ENCODE results near the gene SLC35F5. TPM values are rescaled to one million over a fixed set of nuclear protein-coding genes. Genes with fewer than 3 reads are reported as not detected.
"Not testable (repeated sequence)": the region's sequence is repeated elsewhere in the genome, so short reads cannot be mapped to it uniquely, and the experiment has no call there.

The SLC35F5 gene
- polyA plus RNA-seq, 1 experiment, result 52.4 TPM

- H3K27me3 ChIP-seq (ENCODE audit: control insufficient read depth, insufficient read depth, low read length), result no peaks in the 10 kb centered on the region
- no peak for TF ChIP-seq CTCF (IDR thresholded peaks at IDR 0.05; ENCODE audit: insufficient read depth, low read depth, low read length)
- DNase-seq (ENCODE audit: low read depth), result no peak
- ChIA-PET POLR2A (no interaction called here), CTCF (no interaction called here)
- no peak overlapping the region for H3K4me3 ChIP-seq (ENCODE audit: low read depth, low read length)
- H3K36me3 ChIP-seq (ENCODE audit: control insufficient read depth, insufficient read depth, low read length), result no peaks in the 10 kb centered on the region
Measured at GRCh38 chr2:113694438-113694837, 62.0 kb downstream of the SLC35F5 start.

DNA sequence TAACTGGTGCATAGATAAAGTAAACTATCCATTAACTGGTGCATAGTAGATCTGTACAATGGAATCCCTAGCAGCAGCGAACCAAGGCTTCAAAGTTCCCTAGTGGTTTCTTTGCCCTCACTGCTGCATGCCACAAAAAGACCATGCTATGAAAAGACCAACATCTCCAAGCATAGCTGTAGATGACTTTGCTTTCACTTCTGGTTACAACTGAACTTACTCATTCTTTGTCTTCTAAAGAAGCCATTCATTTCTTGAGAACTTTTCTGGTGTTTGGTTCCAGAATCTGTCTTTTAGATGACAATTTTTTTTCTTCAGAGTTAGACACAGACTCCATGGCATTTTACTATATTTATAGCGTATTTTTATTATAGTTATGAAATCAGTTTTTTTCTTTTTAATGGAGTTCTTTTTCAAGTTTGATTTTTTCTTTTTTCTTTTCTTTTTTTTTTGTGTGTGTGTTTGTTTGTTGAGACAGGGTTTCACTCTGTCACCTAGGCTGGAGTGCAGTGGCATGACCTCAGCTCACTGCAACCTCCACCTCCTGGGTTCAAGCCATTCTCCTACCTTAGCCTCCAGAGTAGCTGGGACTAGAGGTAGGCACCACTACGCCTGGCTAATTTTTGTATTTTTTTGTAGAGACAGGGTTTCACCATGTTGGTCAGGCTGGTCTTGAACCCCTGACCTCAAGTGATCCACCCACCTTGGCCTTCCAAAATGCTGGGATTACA lies 63.6 kb downstream of the SLC35F5 start:
- no peak overlapping the region for H3K4me3 ChIP-seq (ENCODE audit: low read depth, low read length)
- DNase-seq (ENCODE audit: low read depth), result no peak
- no peak for TF ChIP-seq CTCF (IDR thresholded peaks at IDR 0.05; ENCODE audit: insufficient read depth, low read depth, low read length)
- H3K27me3 ChIP-seq (ENCODE audit: control insufficient read depth, insufficient read depth, low read length), result no peaks in the 10 kb centered on the region
- no peaks in the 10 kb centered on the region for H3K36me3 ChIP-seq (ENCODE audit: control insufficient read depth, insufficient read depth, low read length)
- ChIA-PET CTCF (interaction anchor here (1.5 kb wide), 1 partner anchor 9 kb away, joined by 5 read pairs; no protein-coding TSS in a partner anchor), POLR2A (interaction anchor here (0.7 kb wide), 1 partner anchor 204 kb away, joined by 3 read pairs; no protein-coding TSS in a partner anchor)

DNA sequence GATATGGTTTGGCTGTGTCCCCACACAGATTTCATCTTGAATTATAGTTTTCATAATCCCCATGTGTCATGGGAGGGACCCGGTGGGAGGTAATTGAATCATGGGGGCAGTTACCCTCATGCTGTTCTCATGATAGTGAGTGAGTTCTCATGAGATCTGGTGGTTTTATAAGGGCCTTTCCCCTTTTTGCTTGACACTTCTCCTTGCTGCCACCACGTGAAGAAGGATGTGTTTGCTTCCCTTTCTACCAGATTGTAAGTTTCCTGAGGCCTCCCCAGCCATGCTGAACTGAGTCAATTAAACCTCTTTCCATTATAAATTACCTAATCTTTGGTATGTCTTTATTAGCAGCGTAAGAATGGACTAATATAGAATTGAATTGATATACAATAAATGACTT lies 65.6 kb downstream of the SLC35F5 start:
- H3K4me3 ChIP-seq (ENCODE audit: low read depth, low read length); DNase-seq (ENCODE audit: low read depth); POLR2A ChIA-PET; H3K27me3 ChIP-seq (ENCODE audit: control insufficient read depth, insufficient read depth, low read length); H3K36me3 ChIP-seq (ENCODE audit: control insufficient read depth, insufficient read depth, low read length); CTCF ChIA-PET: not testable (repeated sequence)

GRCh38 chr2:113686537-113686936 lies 69.9 kb downstream of the SLC35F5 start:
- ChIA-PET POLR2A (no interaction called here), CTCF (interaction anchor here (0.6 to 1.1 kb wide), 2 partner anchors 10 to 701 kb away, joined by 3 read pairs; no protein-coding TSS in a partner anchor)
- TF ChIP-seq CTCF (IDR thresholded peaks at IDR 0.05; ENCODE audit: insufficient read depth, low read depth, low read length), result no peak
- DNase-seq (ENCODE audit: low read depth), result no peak
- Histone ChIP-seq H3K36me3 (ENCODE audit: control insufficient read depth, insufficient read depth, low read length) (no peaks in the 10 kb centered on the region), H3K27me3 (ENCODE audit: control insufficient read depth, insufficient read depth, low read length) (no peaks in the 10 kb centered on the region), H3K4me3 (ENCODE audit: low read depth, low read length) (no peak overlapping the region)

GRCh38 chr2:113685471-113685870 lies 71.0 kb downstream of the SLC35F5 start:
- ChIA-PET POLR2A (no interaction called here), CTCF (no interaction called here)
- TF ChIP-seq CTCF (IDR thresholded peaks at IDR 0.05; ENCODE audit: insufficient read depth, low read depth, low read length), result no peak
- H3K36me3 ChIP-seq (ENCODE audit: control insufficient read depth, insufficient read depth, low read length), result no peaks in the 10 kb centered on the region
- H3K27me3 ChIP-seq (ENCODE audit: control insufficient read depth, insufficient read depth, low read length), result no peaks in the 10 kb centered on the region
- no peak for DNase-seq (ENCODE audit: low read depth)
- H3K4me3 ChIP-seq (ENCODE audit: low read depth, low read length), result no peak overlapping the region

- CTCF ChIA-PET, result no interaction called here
Measured at GRCh38 chr2:113679457-113679856, 77.0 kb downstream of the SLC35F5 start.

More at GRCh38 chr2:113679457-113679856, 77.0 kb downstream of the SLC35F5 start:
- DNase-seq (ENCODE audit: low read depth), result no peak
- no peak for TF ChIP-seq CTCF (IDR thresholded peaks at IDR 0.05; ENCODE audit: insufficient read depth, low read depth, low read length)
- POLR2A ChIA-PET, result no interaction called here
- Histone ChIP-seq H3K27me3 (ENCODE audit: control insufficient read depth, insufficient read depth, low read length) (no peaks in the 10 kb centered on the region), H3K4me3 (ENCODE audit: low read depth, low read length) (no peak overlapping the region), H3K36me3 (ENCODE audit: control insufficient read depth, insufficient read depth, low read length) (no peaks in the 10 kb centered on the region)

Measured in BJ (cell line).